Spleen (tissue), 11 donors: ENCODE results near the gene CAMK1G. TPM values are rescaled to one million over a fixed set of nuclear protein-coding genes. Genes with fewer than 3 reads are reported as not detected.

Source experiments
- DNase-seq: peaks from one replicate; pipeline ENCODE4 v3.0.0-alpha.2; 2020
- H3K27ac ChIP-seq, 8 donors: fragments of 200-600 bp; sonication (generic) in 7 of 8; 1 replicate in 4 of 8; 2 replicates in 4 of 8; pipeline versions ENCODE4 v1.5.0 to v1.8.0; 2016 to 2021; ENCODE audit warnings: inconsistent platforms in 4 of 8, mild to moderate bottlenecking in 4 of 8, moderate library complexity in 1 of 8
- H3K27me3 ChIP-seq, 7 donors: fragments of 200-600 bp; sonication (generic) in 6 of 7; replicated peaks in 1 of 7; 1 replicate in 4 of 7; 2 replicates in 3 of 7; pipeline versions ENCODE4 v1.5.0 to v1.8.0; 2016 to 2021; ENCODE audit warnings: inconsistent platforms in 3 of 7, mild to moderate bottlenecking in 1 of 7
- H3K36me3 ChIP-seq, 6 donors: fragments of 200-600 bp; sonication (generic) in 5 of 6; 1 replicate in 4 of 6; 2 replicates in 2 of 6; pipeline versions ENCODE4 v1.5.0 to v1.8.0; 2016 to 2021; ENCODE audit warnings: inconsistent platforms in 2 of 6
- H3K4me1 ChIP-seq, 6 donors: fragments of 200-600 bp; sonication (generic) in 5 of 6; 1 replicate in 3 of 6; 2 replicates in 3 of 6; pipeline versions ENCODE4 v1.5.0 to v1.8.0; 2016 to 2021; ENCODE audit warnings: inconsistent platforms in 3 of 6
- H3K4me3 ChIP-seq, 8 donors: fragments of 200-600 bp; sonication (generic) in 7 of 8; 1 replicate in 4 of 8; 2 replicates in 4 of 8; pipeline versions ENCODE4 v1.5.0 to v1.8.0; 2016 to 2021; ENCODE audit warnings: inconsistent platforms in 4 of 8, mild to moderate bottlenecking in 4 of 8, moderate library complexity in 2 of 8
- H3K9me3 ChIP-seq, 8 donors: fragments of 200-600 bp; sonication (generic) in 7 of 8; 1 replicate in 4 of 8; 2 replicates in 4 of 8; pipeline versions ENCODE4 v1.5.0 to v1.8.0; 2016 to 2021; ENCODE audit warnings: inconsistent platforms in 4 of 8
- POLR2A ChIP-seq, 3 donors: fragments of 450-650 bp; IDR thresholded peaks; one replicate each; pipeline ENCODE4 v1.5.1; 2017; ENCODE audit warnings: antibody characterized with exemption in 3 of 3, mild to moderate bottlenecking in 1 of 3
- POLR2AphosphoS5 ChIP-seq, 3 donors: sonication (generic); formaldehyde crosslinking; IDR thresholded peaks; one replicate each; pipeline ENCODE4 v1.5.1; 2017; ENCODE audit warnings: antibody characterized with exemption in 3 of 3
- WGBS, 5 donors: extraction: QIAGEN DNeasy Blood & Tissue Kit in 3 of 5; methylation state at CpG; one replicate each; pipeline versions ENCODE4 v1.1.5 to v1.1.7; 2013 to 2018; 5-methylcytosine and 5-hydroxymethylcytosine counted together
- intact Hi-C: fragments of 100-400 bp; cut with DNase I; formaldehyde crosslinking; loops from one replicate; pipeline ENCODE4 v1.15.0; 2023; ENCODE audit warnings: low total_unique reads
- polyA plus RNA-seq, 3 donors: library from polyadenylated mRNA; stranded (reverse); fragments of 200-250 nt; gene quantifications; one replicate each; pipeline ENCODE4 v1.2.1, GENCODE V29; 2013
- total RNA-seq, 7 donors: library from RNA; depleted of rRNA in 3 of 7; stranded (reverse); fragments of >200 nt in 3 of 7; fragmentation: NEBNext Ultra II Directional in 4 of 7; extraction: Animal tissue kit (Norgen Biotek cat#: 25700) in 4 of 7; gene quantifications; one replicate each; pipeline versions ENCODE4 v1.1.0 to v1.2.1, GENCODE V29; 2016 to 2021
- TF ChIP-seq, protein P1 (sequence below), 11 experiments: fragments of 200-600 bp in 7 of 11; fragments of 450-650 bp in 4 of 11; sonication (generic) in 4 of 11; IDR thresholded peaks in 8 of 11; conservative IDR thresholded peaks in 3 of 11; 1 replicate in 7 of 11; 2 replicates in 4 of 11; pipeline versions ENCODE4 v1.4.0 to v1.8.0; 2016 to 2021; ENCODE audit warnings: antibody characterized with exemption in 11 of 11, inconsistent platforms in 4 of 11, mild to moderate bottlenecking in 1 of 11
- donor health status: healthy with polysubstance abuse.
- donor health status: DM: no; HTN: no; CAD: no; lungs with moderate emphysema.
- donor health status: DM: no; HTN: no; CAD: no.
- donor health status: Bipolar disorder and iron deficiency.
- donor health status: healthy.
- donor health status: DM: no; HTN: no; CAD: no.
- donor health status: DM: yes; HTN: yes; CAD: no.

Gene CAMK1G
- total and polyA plus RNA-seq, 10 donors, result 0.68 to 12.2 (median 3.0) TPM

DNA sequence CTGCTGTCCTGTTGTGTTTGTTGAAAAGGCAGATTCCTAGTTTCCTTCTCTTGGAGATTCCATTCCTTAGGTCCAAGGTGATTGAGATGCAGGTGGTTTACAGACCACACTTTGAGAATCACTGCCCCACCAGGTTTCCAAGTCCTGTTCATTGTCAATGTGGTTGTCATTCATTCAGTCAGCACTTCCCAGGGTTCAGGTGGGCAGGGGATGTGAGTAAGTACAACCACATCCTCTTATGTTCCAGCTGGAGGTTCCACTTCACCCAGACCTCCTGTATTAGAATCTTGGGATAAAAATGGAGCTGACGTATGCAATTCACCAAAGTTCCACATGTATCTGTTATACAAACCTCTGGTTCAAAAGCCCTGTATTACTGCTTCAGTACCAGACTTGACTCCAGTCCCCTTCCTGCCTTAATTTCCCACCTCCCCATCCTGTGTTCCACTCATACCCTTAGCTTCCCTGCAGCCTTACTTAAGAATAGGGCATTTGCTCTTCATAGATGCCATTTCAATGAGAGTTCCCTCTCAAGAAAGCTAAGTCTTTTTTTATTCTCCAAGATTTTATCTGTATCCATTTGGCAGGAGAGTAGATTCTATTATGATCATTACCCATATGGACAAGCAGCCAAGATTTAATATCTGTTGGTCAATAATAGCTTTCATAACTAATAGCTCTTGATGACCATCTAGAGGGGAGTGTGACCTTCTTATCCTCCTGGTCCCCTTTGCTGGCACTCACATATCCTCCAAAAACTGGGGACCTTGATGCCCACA, 46.0 kb upstream of the CAMK1G start:
- WGBS, 5 donors, result 70 to 95% (median 83%) methylated on average over 1 of the region's 1 CpG
- H3K4me3 ChIP-seq, result no peak overlapping the region
- peaks cover 0 to 18% (median 0%) of the 10 kb centered on the region in 7 donors for H3K27me3 ChIP-seq
- DNase-seq, result no peak
- H3K4me1 ChIP-seq, result no peaks in the 10 kb centered on the region
- TF ChIP-seq, protein P1, sequence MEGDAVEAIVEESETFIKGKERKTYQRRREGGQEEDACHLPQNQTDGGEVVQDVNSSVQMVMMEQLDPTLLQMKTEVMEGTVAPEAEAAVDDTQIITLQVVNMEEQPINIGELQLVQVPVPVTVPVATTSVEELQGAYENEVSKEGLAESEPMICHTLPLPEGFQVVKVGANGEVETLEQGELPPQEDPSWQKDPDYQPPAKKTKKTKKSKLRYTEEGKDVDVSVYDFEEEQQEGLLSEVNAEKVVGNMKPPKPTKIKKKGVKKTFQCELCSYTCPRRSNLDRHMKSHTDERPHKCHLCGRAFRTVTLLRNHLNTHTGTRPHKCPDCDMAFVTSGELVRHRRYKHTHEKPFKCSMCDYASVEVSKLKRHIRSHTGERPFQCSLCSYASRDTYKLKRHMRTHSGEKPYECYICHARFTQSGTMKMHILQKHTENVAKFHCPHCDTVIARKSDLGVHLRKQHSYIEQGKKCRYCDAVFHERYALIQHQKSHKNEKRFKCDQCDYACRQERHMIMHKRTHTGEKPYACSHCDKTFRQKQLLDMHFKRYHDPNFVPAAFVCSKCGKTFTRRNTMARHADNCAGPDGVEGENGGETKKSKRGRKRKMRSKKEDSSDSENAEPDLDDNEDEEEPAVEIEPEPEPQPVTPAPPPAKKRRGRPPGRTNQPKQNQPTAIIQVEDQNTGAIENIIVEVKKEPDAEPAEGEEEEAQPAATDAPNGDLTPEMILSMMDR (IDR thresholded peaks at IDR 0.05 in 8 of 11, conservative IDR thresholded peaks at IDR 0.05 in 3 of 11), result no peak
- no peak for TF ChIP-seq POLR2AphosphoS5 (IDR thresholded peaks at IDR 0.05)
- TF ChIP-seq POLR2A (IDR thresholded peaks at IDR 0.05), result no peak
- intact Hi-C loops, result no loop called here
- H3K9me3 ChIP-seq, result no peaks in the 10 kb centered on the region
- no peak overlapping the region for H3K27ac ChIP-seq
- no peaks in the 10 kb centered on the region for H3K36me3 ChIP-seq

DNA sequence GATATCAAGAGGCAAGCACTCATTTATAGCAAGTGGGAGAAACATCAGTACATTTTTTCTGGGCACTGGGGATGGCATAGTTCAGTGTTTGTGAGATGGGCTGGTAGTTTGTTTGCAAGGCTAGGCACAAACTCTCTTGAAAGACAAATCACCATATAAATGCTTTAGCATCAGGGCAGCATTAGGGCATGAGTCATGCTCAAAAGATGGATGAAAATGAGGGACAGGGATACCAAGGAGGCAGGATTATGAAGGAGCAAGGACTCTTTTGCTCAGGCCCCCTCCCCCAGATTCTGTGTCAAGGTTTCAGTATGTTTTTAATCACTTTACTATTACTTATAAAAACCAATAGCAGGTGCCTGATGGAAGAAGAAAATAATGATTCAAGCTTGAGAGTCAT, 43.9 kb upstream of the CAMK1G start:
- no peak overlapping the region for H3K4me3 ChIP-seq
- H3K27ac ChIP-seq, result no peak overlapping the region
- DNase-seq, result no peak
- H3K9me3 ChIP-seq, result no peaks in the 10 kb centered on the region
- peaks cover 0 to 17% (median 0%) of the 10 kb centered on the region in 7 donors for H3K27me3 ChIP-seq
- no peaks in the 10 kb centered on the region for H3K4me1 ChIP-seq
- TF ChIP-seq POLR2A (IDR thresholded peaks at IDR 0.05) (no peak), POLR2AphosphoS5 (IDR thresholded peaks at IDR 0.05) (no peak)
- TF ChIP-seq, protein P1 (IDR thresholded peaks at IDR 0.05 in 8 of 11, conservative IDR thresholded peaks at IDR 0.05 in 3 of 11), result no peak
- H3K36me3 ChIP-seq, result no peaks in the 10 kb centered on the region
- intact Hi-C loops, result no loop called here

DNA sequence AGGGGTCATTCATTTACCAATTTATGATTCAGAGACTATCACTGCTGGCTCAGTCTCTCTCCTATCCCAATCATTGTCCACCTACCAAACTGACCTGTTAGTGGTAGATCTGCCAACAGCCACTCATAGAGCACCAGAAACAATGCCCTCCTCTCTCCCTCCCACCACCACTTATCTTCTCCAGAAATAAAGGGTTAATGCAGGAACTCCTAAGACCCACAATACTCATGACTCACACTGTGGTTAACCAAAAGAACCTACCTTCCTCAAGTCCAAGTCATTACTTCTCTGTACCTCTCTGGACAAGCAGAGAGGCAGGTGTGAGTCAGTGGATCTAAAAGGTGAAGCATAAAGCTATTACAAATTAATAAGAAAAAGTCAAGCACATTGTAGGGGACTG, 40.9 kb upstream of the CAMK1G start:
- no peak for DNase-seq
- H3K27ac ChIP-seq, result no peak overlapping the region
- intact Hi-C loops, result no loop called here
- no peaks in the 10 kb centered on the region for H3K9me3 ChIP-seq
- H3K36me3 ChIP-seq, result no peaks in the 10 kb centered on the region
- H3K4me3 ChIP-seq, result no peak overlapping the region
- TF ChIP-seq POLR2A (IDR thresholded peaks at IDR 0.05), result no peak
- TF ChIP-seq, protein P1 (IDR thresholded peaks at IDR 0.05 in 8 of 11, conservative IDR thresholded peaks at IDR 0.05 in 3 of 11), result no peak
- TF ChIP-seq POLR2AphosphoS5 (IDR thresholded peaks at IDR 0.05), result no peak
- H3K4me1 ChIP-seq, result no peaks in the 10 kb centered on the region
- peaks cover 0 to 17% (median 0%) of the 10 kb centered on the region in 7 donors for H3K27me3 ChIP-seq

DNA sequence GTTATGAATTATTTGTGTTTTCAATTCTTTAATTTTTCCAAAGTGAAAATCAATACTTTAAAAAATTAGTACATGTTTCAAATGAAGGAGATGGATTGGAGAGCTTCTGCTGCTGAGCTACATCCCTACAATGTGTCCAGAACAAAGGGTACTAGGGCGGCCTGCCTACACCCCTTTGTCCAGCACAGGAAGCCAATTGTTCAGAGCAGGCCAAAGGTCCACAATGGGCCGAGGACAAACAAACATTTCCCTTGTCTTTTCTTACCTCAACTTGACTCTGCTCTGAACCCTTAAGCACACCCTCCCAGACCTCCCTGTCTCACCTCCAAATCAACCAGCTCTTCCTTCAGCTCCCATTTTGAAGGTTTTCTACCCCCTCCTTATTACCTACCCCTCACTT, 39.4 kb upstream of the CAMK1G start:
- 67 to 84% (median 76%) methylated on average over 2 of the region's 2 CpGs for WGBS, 5 donors

More for the DNA sequence above, 39.4 kb upstream of the CAMK1G start:
- intact Hi-C loops, result no loop called here
- peaks cover 0 to 23% (median 0%) of the 10 kb centered on the region in 7 donors for H3K27me3 ChIP-seq
- H3K4me1 ChIP-seq, result no peaks in the 10 kb centered on the region
- no peaks in the 10 kb centered on the region for H3K36me3 ChIP-seq
- no peak overlapping the region for H3K4me3 ChIP-seq
- no peak for DNase-seq
- no peaks in the 10 kb centered on the region for H3K9me3 ChIP-seq
- TF ChIP-seq, protein P1 (IDR thresholded peaks at IDR 0.05 in 8 of 11, conservative IDR thresholded peaks at IDR 0.05 in 3 of 11), result no peak
- TF ChIP-seq POLR2A (IDR thresholded peaks at IDR 0.05), result no peak
- no peak for TF ChIP-seq POLR2AphosphoS5 (IDR thresholded peaks at IDR 0.05)
- H3K27ac ChIP-seq, result no peak overlapping the region
